DND-41 (cell line): ENCODE data around the gene GNG12.

ENCODE experiments used
- EZH2 ChIP-seq: IDR thresholded peaks from 3 replicates; pipeline ENCODE4 v1.6.1; 2012; ENCODE audit warnings: borderline replicate concordance, low read depth, mild to moderate bottlenecking, moderate library complexity, low read length, inconsistent platforms; ENCODE audit not compliant: severe bottlenecking
- TF ChIP-seq, protein P1 (sequence below): IDR thresholded peaks from 2 replicates; pipeline ENCODE4 v1.5.1; 2012; ENCODE audit warnings: borderline replicate concordance, low read length, moderate library complexity, mild to moderate bottlenecking; ENCODE audit not compliant: poor library complexity, severe bottlenecking; ENCODE audit errors: extremely low read depth

DNA sequence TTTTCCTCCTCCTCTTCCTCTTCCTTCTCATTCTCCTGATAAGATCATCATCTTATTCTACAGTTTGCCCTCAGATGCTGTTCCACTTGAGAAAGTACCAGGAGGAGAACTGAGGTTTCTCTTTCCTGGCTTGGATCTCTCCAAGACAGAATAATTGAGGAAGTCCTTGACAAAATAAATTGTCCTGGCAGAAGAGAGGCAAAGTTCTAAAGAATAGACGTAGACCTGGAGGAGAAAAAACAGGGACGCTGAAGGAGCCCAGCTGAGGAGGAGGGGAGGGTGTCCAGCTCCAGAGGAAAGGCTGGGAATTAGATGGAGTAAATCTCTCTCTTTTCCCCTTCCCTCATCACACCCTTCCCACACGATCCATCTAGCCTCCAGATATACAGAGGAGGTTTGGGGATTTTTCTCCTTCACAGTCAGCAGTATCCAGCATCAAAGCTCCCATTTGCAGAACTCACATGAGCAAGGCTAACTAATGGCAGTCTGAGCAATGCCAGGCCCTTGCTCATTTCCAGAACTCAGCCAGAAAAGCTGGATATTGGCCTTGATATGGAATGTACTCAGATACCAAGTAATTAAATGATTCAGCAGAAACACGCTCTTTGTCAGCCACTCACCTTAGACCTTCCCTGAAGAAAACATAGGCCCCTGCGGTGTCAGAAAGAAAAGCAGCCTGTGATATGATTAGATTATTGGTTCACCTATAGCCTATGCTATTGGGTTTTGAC, 5.1 kb upstream of the GNG12 start:
- TF ChIP-seq, protein P1, sequence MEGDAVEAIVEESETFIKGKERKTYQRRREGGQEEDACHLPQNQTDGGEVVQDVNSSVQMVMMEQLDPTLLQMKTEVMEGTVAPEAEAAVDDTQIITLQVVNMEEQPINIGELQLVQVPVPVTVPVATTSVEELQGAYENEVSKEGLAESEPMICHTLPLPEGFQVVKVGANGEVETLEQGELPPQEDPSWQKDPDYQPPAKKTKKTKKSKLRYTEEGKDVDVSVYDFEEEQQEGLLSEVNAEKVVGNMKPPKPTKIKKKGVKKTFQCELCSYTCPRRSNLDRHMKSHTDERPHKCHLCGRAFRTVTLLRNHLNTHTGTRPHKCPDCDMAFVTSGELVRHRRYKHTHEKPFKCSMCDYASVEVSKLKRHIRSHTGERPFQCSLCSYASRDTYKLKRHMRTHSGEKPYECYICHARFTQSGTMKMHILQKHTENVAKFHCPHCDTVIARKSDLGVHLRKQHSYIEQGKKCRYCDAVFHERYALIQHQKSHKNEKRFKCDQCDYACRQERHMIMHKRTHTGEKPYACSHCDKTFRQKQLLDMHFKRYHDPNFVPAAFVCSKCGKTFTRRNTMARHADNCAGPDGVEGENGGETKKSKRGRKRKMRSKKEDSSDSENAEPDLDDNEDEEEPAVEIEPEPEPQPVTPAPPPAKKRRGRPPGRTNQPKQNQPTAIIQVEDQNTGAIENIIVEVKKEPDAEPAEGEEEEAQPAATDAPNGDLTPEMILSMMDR = no peak
- TF ChIP-seq EZH2 = no peak
